NT2/D1 (cell line): ENCODE measurements around the gene CCT8L2.
"Not testable (repeated sequence)": the region's sequence is repeated elsewhere in the genome, so short reads cannot be mapped to it uniquely, and the experiment has no call there.

Source experiments
- SUZ12 ChIP-seq: IDR thresholded peaks from 2 replicates; pipeline ENCODE4 v1.6.1; 2011; ENCODE audit not compliant: insufficient read length, insufficient read depth; ENCODE audit errors: extremely low read depth
- YY1 ChIP-seq: IDR thresholded peaks from 2 replicates; pipeline ENCODE4 v1.6.1; 2011; ENCODE audit not compliant: insufficient read length, insufficient read depth

DNA sequence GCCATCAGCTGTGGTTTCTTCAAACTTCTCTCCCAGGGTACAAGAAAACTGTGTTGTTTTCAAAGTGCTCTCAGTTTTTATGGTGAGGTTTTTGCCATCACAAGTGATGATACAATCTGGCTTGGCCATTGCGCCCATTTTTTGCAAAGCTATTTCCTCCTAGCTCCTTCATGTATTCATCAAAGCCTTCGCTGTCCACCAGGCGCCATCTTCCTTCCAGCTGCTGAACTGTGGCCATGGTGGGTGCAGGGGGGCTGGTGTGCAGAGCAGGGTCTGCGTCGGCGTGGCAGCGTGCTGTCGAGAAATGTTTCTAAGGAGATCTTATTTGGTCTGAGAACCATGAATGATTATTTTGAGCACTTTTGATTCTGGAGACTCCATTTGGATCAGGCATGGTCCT lies 2.6 kb upstream of the CCT8L2 start:
- not testable (repeated sequence) for TF ChIP-seq YY1, SUZ12
